SKM-1 (cell line): ENCODE data around the gene CCR7.
"Not testable (repeated sequence)": the region's sequence is repeated elsewhere in the genome, so short reads cannot be mapped to it uniquely, and the experiment has no call there.

Source experiments
- DNase-seq: peaks from one replicate; lab custom pipeline; 2025; ENCODE audit not compliant: unreplicated experiment; lab: John Stamatoyannopoulos, UW

Gene CCR7

GRCh38 chr17:40597556-40598300 is 32.5 kb upstream of the CCR7 start:
- no peak for DNase-seq

- no peak for DNase-seq
Measured at GRCh38 chr17:40597156-40597555, 31.9 kb upstream of the CCR7 start.

- no peak for DNase-seq
Measured at GRCh38 chr17:40596261-40596919, 31.1 kb upstream of the CCR7 start.

- DNase-seq = no peak
Measured at GRCh38 chr17:40590742-40591141, 25.5 kb upstream of the CCR7 start.

GRCh38 chr17:40588552-40588951 is 23.3 kb upstream of the CCR7 start:
- DNase-seq = no peak

GRCh38 chr17:40586264-40586663 is 21.0 kb upstream of the CCR7 start:
- not testable (repeated sequence) for DNase-seq

GRCh38 chr17:40584950-40585349 is 19.7 kb upstream of the CCR7 start:
- not testable (repeated sequence) for DNase-seq

- peak; percentile 70 for DNase-seq
Measured at GRCh38 chr17:40582328-40582901, 17.1 kb upstream of the CCR7 start.

- DNase-seq = no peak
Measured at GRCh38 chr17:40580140-40580539, 14.9 kb upstream of the CCR7 start.

GRCh38 chr17:40579471-40579870 is 14.2 kb upstream of the CCR7 start:
- DNase-seq = no peak

GRCh38 chr17:40577611-40578065 is 12.4 kb upstream of the CCR7 start:
- DNase-seq = no peak

GRCh38 chr17:40576113-40576740 is 11.0 kb upstream of the CCR7 start:
- no peak for DNase-seq

- DNase-seq = no peak
Measured at GRCh38 chr17:40574292-40574691, 9.0 kb upstream of the CCR7 start.

- DNase-seq = not testable (repeated sequence)
Measured at GRCh38 chr17:40572245-40572993, 7.1 kb upstream of the CCR7 start.

GRCh38 chr17:40568074-40568836 is 3.0 kb upstream of the CCR7 start:
- DNase-seq = no peak

GRCh38 chr17:40567377-40567776 is 2.1 kb upstream of the CCR7 start:
- DNase-seq = no peak

- no peak for DNase-seq
Measured at GRCh38 chr17:40565769-40566409, 617 bp upstream of the CCR7 start.

- no peak for DNase-seq
Measured at GRCh38 chr17:40564195-40564882, 933 bp downstream of the CCR7 start.
